NOMO-1 (cell line): ENCODE measurements around the gene HHIPL1.

ENCODE experiments used
- DNase-seq, 2 experiments: peaks; one replicate each; lab custom pipeline; 2025; ENCODE audit not compliant: unreplicated experiment in 2 of 2; lab: John Stamatoyannopoulos, UW

The HHIPL1 gene

GRCh38 chr14:99706107-99706900, 61.4 kb downstream of the HHIPL1 start:
- DNase-seq: no peak

- DNase-seq: no peak
Observed at GRCh38 chr14:99707420-99707819, 62.5 kb downstream of the HHIPL1 start.

- DNase-seq: no peak
Observed at GRCh38 chr14:99707921-99708320, 63.0 kb downstream of the HHIPL1 start.

- DNase-seq: no peak
Observed at GRCh38 chr14:99708449-99708848, 63.5 kb downstream of the HHIPL1 start.

GRCh38 chr14:99713972-99714371, 69.0 kb downstream of the HHIPL1 start:
- DNase-seq: no peak

GRCh38 chr14:99715266-99716000, 70.5 kb downstream of the HHIPL1 start:
- no peak for DNase-seq

GRCh38 chr14:99716091-99716849, 71.3 kb downstream of the HHIPL1 start:
- no peak for DNase-seq

- no peak for DNase-seq
Observed at GRCh38 chr14:99716850-99717681, 72.1 kb downstream of the HHIPL1 start.

GRCh38 chr14:99717682-99718013, 72.7 kb downstream of the HHIPL1 start:
- no peak for DNase-seq

GRCh38 chr14:99718031-99718810, 73.3 kb downstream of the HHIPL1 start:
- no peak for DNase-seq

- DNase-seq: no peak
Observed at GRCh38 chr14:99718811-99719192, 73.9 kb downstream of the HHIPL1 start.

GRCh38 chr14:99720941-99721791, 76.2 kb downstream of the HHIPL1 start:
- no peak for DNase-seq

GRCh38 chr14:99721792-99722516, 77.0 kb downstream of the HHIPL1 start:
- no peak for DNase-seq

GRCh38 chr14:99722741-99723140, 77.8 kb downstream of the HHIPL1 start:
- no peak for DNase-seq

GRCh38 chr14:99724196-99724891, 79.4 kb downstream of the HHIPL1 start:
- no peak for DNase-seq

- DNase-seq: no peak
Observed at GRCh38 chr14:99724939-99725773, 80.2 kb downstream of the HHIPL1 start.
